Measurements from ENCODE around the gene PRDM11. TPM values are rescaled to one million over a fixed set of nuclear protein-coding genes. Genes with fewer than 3 reads are reported as not detected.

Gene PRDM11
- total and polyA plus RNA-seq, 10 of the 15 experiments (the other 5 are each of a cell fraction or from before 2014, with no cell fraction given): 0.03 to 2.4 (median 0.53) TPM

DNA sequence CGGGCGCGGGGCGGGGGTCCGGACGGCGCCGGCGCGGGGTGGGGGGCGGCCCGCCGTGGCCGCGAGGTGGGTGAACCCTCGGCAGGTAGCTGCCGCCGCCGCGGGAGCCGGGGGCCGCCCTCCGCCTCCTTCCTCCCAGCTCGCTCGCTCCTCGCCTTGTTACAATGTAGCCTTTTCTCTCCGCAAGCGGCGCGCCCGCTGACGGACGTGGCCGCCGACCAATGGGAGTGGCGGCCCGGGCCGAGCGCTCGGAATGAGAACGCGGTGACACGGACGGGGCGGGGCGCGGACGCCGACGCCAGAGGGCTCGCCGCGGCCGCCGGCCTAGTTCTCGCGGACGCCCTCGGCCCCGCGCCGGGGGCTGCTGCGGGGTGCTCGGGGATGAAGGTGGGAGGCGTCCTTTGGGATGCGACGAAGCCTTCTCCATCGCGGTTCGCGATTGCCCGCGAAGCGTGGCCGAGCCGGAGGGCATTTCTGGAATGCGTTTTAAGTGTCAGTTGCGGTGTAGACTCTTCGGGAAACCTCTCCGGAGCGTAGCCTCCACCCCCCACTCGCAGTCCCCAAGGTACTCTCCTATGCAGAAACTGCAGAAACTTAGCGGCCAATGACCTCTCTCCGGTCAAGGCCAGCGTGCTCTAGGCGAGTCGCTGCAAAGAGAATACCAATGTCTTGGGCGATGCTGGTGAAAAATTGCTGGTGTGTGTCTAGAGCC is 734 bp downstream of the PRDM11 start (continued):
- TF ChIP-seq, protein P1, sequence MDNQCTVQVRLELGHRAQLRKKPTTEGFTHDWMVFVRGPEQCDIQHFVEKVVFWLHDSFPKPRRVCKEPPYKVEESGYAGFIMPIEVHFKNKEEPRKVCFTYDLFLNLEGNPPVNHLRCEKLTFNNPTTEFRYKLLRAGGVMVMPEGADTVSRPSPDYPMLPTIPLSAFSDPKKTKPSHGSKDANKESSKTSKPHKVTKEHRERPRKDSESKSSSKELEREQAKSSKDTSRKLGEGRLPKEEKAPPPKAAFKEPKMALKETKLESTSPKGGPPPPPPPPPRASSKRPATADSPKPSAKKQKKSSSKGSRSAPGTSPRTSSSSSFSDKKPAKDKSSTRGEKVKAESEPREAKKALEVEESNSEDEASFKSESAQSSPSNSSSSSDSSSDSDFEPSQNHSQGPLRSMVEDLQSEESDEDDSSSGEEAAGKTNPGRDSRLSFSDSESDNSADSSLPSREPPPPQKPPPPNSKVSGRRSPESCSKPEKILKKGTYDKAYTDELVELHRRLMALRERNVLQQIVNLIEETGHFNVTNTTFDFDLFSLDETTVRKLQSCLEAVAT (IDR thresholded peaks at IDR 0.05): no peak
- TF ChIP-seq NR2C2 (IDR thresholded peaks at IDR 0.05; ENCODE audit: borderline replicate concordance, control insufficient read depth, insufficient read length, low read depth) (no peak), SMC3 (IDR thresholded peaks at IDR 0.05; ENCODE audit: borderline replicate concordance, low read length) (no peak), ZNF24 (IDR thresholded peaks at IDR 0.05) (no peak), ZNF622 (IDR thresholded peaks at IDR 0.05) (no peak), IKZF1 (conservative IDR thresholded peaks at IDR 0.05) (peak; percentile 59), IRF4 (IDR thresholded peaks at IDR 0.05; ENCODE audit: low read depth, low read length) (no peak)

DNA sequence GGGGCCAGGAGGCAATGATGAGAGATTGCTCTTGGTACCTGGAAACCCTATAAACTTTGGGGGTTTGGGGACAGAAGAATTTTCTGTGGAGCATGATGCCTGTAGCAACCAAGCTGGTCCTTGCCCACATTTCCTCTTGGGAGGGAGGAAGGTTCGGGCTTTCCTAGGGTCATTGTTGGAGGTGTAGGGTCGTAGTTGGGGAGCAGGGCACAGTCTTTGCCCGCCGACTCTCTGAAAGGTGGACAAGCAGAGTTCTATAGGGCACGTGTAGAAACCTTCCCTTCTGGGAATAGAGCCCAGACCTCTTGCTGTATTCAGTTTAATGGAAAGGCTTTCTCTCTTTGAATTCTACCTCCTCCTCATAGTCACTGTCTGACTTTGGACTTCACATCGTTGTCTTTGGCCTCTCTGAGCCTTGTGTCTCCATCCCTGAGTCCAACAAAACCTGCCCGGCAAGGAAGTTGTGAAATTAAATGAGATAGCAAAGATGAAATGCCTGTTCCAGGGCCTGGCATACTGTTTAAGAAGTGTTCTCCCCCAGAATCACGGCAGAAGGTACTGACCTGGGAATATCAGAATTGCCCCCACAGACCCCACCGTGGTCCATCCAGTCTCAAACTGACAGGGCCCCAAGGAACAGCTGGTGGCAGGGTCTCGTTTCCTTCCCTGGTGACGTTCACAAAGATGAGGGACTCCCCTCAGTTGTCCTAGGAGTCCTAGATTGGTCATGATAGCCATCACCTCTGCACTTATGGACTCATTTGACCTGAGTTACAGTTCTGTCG is 1.6 kb downstream of the PRDM11 start:
- WGBS (ENCODE audit: insufficient coverage, insufficient replicate concordance, low lambda C conversion rate, missing lambda C conversion rate): 51% methylated on average over 12 of the region's 12 CpGs
- FAIRE-seq (peak; percentile 23), DNase-seq (ENCODE audit: low read depth, low spot score) (no peak), ATAC-seq (no peak)
- SMC1A ChIA-PET (ENCODE audit: uncharacterized antibody, unreplicated experiment): no interaction called here
- H3K79me2 ChIP-seq (ENCODE audit: control insufficient read depth, insufficient read depth, low read length): no peaks in the 10 kb centered on the region
- TSS peak; percentile 49 for BruUV-seq (replicated peaks)
- no peak overlapping the region for H3K27ac ChIP-seq (ENCODE audit: control insufficient read depth, insufficient read depth)
- POLR2A ChIA-PET: no interaction called here
- RAD21 ChIA-PET (ENCODE audit: unreplicated experiment): no interaction called here
- no peak overlapping the region; the same call in 1 of the 2 replicates for H2AFZ ChIP-seq (ENCODE audit: control insufficient read depth, low read depth, low read length)
- H4K20me1 ChIP-seq (ENCODE audit: control insufficient read depth, insufficient read depth): no peaks in the 10 kb centered on the region
- peaks cover 2 to 6% of the 10 kb centered on the region in 2 experiments; a peak in 2 of 4 replicates for H3K27me3 ChIP-seq (replicated peaks in 1 of 2; ENCODE audit: control insufficient read depth in 2 of 2, insufficient read depth in 2 of 2, low read length in 1 of 2)
- CTCF ChIA-PET: no interaction called here
- peak overlapping the region; percentile 99 for H3K4me2 ChIP-seq (ENCODE audit: control insufficient read depth, insufficient read depth)
- intact Hi-C loops (cut with micrococcal nuclease; ENCODE audit: unreplicated experiment) (no loop called here), in situ Hi-C loops (cut with MboI) (no loop called here)
- no peaks in the 10 kb centered on the region for H3K36me3 ChIP-seq (ENCODE audit: control insufficient read depth in 2 of 2, insufficient read depth in 2 of 2, low read length in 1 of 2)
- peak overlapping the region; percentile 74 for H3K4me3 ChIP-seq
- no peaks in the 10 kb centered on the region; the same call in 2 of the 3 replicates for H3K9me3 ChIP-seq (replicated peaks; ENCODE audit: control insufficient read depth, insufficient read depth, low read length)
- no peak overlapping the region for H3K9ac ChIP-seq (ENCODE audit: control insufficient read depth, insufficient read depth, low read length)
- no peaks in the 10 kb centered on the region; the same call in 1 of the 2 replicates for H3K4me1 ChIP-seq (ENCODE audit: control insufficient read depth, insufficient read depth, low read length)
- TF ChIP-seq POLR2AphosphoS2 (IDR thresholded peaks at IDR 0.05; ENCODE audit: low read depth, low read length): no peak
- no peak for TF ChIP-seq CREB1 (IDR thresholded peaks at IDR 0.05; ENCODE audit: low read depth)
- TF ChIP-seq, protein P2, sequence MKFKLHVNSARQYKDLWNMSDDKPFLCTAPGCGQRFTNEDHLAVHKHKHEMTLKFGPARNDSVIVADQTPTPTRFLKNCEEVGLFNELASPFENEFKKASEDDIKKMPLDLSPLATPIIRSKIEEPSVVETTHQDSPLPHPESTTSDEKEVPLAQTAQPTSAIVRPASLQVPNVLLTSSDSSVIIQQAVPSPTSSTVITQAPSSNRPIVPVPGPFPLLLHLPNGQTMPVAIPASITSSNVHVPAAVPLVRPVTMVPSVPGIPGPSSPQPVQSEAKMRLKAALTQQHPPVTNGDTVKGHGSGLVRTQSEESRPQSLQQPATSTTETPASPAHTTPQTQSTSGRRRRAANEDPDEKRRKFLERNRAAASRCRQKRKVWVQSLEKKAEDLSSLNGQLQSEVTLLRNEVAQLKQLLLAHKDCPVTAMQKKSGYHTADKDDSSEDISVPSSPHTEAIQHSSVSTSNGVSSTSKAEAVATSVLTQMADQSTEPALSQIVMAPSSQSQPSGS (IDR thresholded peaks at IDR 0.05; ENCODE audit: low read length): no peak
- TF ChIP-seq ATF7 (IDR thresholded peaks at IDR 0.05; ENCODE audit: low read depth): no peak
- TF ChIP-seq, protein P3, sequence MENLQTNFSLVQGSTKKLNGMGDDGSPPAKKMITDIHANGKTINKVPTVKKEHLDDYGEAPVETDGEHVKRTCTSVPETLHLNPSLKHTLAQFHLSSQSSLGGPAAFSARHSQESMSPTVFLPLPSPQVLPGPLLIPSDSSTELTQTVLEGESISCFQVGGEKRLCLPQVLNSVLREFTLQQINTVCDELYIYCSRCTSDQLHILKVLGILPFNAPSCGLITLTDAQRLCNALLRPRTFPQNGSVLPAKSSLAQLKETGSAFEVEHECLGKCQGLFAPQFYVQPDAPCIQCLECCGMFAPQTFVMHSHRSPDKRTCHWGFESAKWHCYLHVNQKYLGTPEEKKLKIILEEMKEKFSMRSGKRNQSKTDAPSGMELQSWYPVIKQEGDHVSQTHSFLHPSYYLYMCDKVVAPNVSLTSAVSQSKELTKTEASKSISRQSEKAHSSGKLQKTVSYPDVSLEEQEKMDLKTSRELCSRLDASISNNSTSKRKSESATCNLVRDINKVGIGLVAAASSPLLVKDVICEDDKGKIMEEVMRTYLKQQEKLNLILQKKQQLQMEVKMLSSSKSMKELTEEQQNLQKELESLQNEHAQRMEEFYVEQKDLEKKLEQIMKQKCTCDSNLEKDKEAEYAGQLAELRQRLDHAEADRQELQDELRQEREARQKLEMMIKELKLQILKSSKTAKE (IDR thresholded peaks at IDR 0.05; ENCODE audit: low read depth, poor library complexity, severe bottlenecking): no peak
- TF ChIP-seq, protein P4, sequence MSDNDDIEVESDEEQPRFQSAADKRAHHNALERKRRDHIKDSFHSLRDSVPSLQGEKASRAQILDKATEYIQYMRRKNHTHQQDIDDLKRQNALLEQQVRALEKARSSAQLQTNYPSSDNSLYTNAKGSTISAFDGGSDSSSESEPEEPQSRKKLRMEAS (IDR thresholded peaks at IDR 0.05; ENCODE audit: low read depth, low read length): no peak
- TF ChIP-seq NR2C2 (IDR thresholded peaks at IDR 0.05; ENCODE audit: borderline replicate concordance, control insufficient read depth, insufficient read length, low read depth): no peak
- TF ChIP-seq MTA2 (IDR thresholded peaks at IDR 0.05; ENCODE audit: low read depth): no peak
- no peak for TF ChIP-seq HCFC1 (IDR thresholded peaks at IDR 0.05; ENCODE audit: low read length)
- no peak for TF ChIP-seq DPF2 (IDR thresholded peaks at IDR 0.05)
- TF ChIP-seq RAD21 (IDR thresholded peaks at IDR 0.05; ENCODE audit: insufficient read depth, low read depth, low read length): no peak
- no peak for TF ChIP-seq SIN3A (IDR thresholded peaks at IDR 0.05; ENCODE audit: low read depth, low read length)
